ENCODE measurements around the gene DMC1.

- TF ChIP-seq CTCF (IDR thresholded peaks at IDR 0.05), result no peak
- no peak for TF ChIP-seq POLR2AphosphoS5 (IDR thresholded peaks at IDR 0.05; ENCODE audit: low read depth, low read length)
- no peak for TF ChIP-seq SIN3A (IDR thresholded peaks at IDR 0.05; ENCODE audit: borderline replicate concordance, insufficient read depth, low read depth, low read length)
- TF ChIP-seq REST (IDR thresholded peaks at IDR 0.05; ENCODE audit: insufficient read depth in 1 of 2, low read depth in 2 of 2, low read length in 1 of 2), result no peak
These were observed 607 bp downstream of the DMC1 start for GRCh38 chr22:38569181-38569971.
